ENCODE data around the gene SCCPDH. TPM values are rescaled to one million over a fixed set of nuclear protein-coding genes. Genes with fewer than 3 reads are reported as not detected.

SCCPDH gene
- total and polyA plus RNA-seq, 9 of the 15 experiments (the other 6 are each of a cell fraction or from before 2014, with no cell fraction given): 7.0 to 61.9 (median 38.3) TPM

- TF ChIP-seq, protein P1, sequence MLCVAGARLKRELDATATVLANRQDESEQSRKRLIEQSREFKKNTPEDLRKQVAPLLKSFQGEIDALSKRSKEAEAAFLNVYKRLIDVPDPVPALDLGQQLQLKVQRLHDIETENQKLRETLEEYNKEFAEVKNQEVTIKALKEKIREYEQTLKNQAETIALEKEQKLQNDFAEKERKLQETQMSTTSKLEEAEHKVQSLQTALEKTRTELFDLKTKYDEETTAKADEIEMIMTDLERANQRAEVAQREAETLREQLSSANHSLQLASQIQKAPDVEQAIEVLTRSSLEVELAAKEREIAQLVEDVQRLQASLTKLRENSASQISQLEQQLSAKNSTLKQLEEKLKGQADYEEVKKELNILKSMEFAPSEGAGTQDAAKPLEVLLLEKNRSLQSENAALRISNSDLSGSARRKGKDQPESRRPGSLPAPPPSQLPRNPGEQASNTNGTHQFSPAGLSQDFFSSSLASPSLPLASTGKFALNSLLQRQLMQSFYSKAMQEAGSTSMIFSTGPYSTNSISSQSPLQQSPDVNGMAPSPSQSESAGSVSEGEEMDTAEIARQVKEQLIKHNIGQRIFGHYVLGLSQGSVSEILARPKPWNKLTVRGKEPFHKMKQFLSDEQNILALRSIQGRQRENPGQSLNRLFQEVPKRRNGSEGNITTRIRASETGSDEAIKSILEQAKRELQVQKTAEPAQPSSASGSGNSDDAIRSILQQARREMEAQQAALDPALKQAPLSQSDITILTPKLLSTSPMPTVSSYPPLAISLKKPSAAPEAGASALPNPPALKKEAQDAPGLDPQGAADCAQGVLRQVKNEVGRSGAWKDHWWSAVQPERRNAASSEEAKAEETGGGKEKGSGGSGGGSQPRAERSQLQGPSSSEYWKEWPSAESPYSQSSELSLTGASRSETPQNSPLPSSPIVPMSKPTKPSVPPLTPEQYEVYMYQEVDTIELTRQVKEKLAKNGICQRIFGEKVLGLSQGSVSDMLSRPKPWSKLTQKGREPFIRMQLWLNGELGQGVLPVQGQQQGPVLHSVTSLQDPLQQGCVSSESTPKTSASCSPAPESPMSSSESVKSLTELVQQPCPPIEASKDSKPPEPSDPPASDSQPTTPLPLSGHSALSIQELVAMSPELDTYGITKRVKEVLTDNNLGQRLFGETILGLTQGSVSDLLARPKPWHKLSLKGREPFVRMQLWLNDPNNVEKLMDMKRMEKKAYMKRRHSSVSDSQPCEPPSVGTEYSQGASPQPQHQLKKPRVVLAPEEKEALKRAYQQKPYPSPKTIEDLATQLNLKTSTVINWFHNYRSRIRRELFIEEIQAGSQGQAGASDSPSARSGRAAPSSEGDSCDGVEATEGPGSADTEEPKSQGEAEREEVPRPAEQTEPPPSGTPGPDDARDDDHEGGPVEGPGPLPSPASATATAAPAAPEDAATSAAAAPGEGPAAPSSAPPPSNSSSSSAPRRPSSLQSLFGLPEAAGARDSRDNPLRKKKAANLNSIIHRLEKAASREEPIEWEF (CRISPR knock-in tag; IDR thresholded peaks at IDR 0.05): peak; percentile 50; the same call in 1 of the 2 replicates
- TF ChIP-seq, protein P2, sequence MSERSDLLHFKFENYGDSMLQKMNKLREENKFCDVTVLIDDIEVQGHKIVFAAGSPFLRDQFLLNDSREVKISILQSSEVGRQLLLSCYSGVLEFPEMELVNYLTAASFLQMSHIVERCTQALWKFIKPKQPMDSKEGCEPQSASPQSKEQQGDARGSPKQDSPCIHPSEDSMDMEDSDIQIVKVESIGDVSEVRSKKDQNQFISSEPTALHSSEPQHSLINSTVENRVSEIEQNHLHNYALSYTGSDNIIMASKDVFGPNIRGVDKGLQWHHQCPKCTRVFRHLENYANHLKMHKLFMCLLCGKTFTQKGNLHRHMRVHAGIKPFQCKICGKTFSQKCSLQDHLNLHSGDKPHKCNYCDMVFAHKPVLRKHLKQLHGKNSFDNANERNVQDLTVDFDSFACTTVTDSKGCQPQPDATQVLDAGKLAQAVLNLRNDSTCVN (CRISPR knock-in tag; IDR thresholded peaks at IDR 0.05): no peak
- TF ChIP-seq, protein P3, sequence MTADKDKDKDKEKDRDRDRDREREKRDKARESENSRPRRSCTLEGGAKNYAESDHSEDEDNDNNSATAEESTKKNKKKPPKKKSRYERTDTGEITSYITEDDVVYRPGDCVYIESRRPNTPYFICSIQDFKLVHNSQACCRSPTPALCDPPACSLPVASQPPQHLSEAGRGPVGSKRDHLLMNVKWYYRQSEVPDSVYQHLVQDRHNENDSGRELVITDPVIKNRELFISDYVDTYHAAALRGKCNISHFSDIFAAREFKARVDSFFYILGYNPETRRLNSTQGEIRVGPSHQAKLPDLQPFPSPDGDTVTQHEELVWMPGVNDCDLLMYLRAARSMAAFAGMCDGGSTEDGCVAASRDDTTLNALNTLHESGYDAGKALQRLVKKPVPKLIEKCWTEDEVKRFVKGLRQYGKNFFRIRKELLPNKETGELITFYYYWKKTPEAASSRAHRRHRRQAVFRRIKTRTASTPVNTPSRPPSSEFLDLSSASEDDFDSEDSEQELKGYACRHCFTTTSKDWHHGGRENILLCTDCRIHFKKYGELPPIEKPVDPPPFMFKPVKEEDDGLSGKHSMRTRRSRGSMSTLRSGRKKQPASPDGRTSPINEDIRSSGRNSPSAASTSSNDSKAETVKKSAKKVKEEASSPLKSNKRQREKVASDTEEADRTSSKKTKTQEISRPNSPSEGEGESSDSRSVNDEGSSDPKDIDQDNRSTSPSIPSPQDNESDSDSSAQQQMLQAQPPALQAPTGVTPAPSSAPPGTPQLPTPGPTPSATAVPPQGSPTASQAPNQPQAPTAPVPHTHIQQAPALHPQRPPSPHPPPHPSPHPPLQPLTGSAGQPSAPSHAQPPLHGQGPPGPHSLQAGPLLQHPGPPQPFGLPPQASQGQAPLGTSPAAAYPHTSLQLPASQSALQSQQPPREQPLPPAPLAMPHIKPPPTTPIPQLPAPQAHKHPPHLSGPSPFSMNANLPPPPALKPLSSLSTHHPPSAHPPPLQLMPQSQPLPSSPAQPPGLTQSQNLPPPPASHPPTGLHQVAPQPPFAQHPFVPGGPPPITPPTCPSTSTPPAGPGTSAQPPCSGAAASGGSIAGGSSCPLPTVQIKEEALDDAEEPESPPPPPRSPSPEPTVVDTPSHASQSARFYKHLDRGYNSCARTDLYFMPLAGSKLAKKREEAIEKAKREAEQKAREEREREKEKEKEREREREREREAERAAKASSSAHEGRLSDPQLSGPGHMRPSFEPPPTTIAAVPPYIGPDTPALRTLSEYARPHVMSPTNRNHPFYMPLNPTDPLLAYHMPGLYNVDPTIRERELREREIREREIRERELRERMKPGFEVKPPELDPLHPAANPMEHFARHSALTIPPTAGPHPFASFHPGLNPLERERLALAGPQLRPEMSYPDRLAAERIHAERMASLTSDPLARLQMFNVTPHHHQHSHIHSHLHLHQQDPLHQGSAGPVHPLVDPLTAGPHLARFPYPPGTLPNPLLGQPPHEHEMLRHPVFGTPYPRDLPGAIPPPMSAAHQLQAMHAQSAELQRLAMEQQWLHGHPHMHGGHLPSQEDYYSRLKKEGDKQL (CRISPR knock-in tag; IDR thresholded peaks at IDR 0.05; ENCODE audit: borderline replicate concordance): no peak
- no peak for TF ChIP-seq MTA1 (IDR thresholded peaks at IDR 0.05; ENCODE audit: borderline replicate concordance)
- TF ChIP-seq POLR2A (conservative IDR thresholded peaks at IDR 0.05): peak; percentile 78
- TF ChIP-seq MIER1 (IDR thresholded peaks at IDR 0.05; ENCODE audit: low read depth): no peak
- no peak for TF ChIP-seq CREBBP (IDR thresholded peaks at IDR 0.05; ENCODE audit: low read depth, low read length)
- no peak for TF ChIP-seq NKRF (IDR thresholded peaks at IDR 0.05; ENCODE audit: borderline replicate concordance)
- TF ChIP-seq SMAD3 (CRISPR knock-in tag; conservative IDR thresholded peaks at IDR 0.05): no peak
- no peak; the same call in 1 of the 2 replicates for TF ChIP-seq BCOR (IDR thresholded peaks at IDR 0.05)
- TF ChIP-seq ZKSCAN3 (CRISPR knock-in tag; IDR thresholded peaks at IDR 0.05): no peak
- TF ChIP-seq TCF3 (CRISPR knock-in tag; IDR thresholded peaks at IDR 0.05): no peak
- no peak for TF ChIP-seq ZNF79 (CRISPR knock-in tag; IDR thresholded peaks at IDR 0.05; ENCODE audit: low read depth)
- no peak for TF ChIP-seq TRIM28 (IDR thresholded peaks at IDR 0.05)
- no peak for TF ChIP-seq ZNF146 (CRISPR knock-in tag; IDR thresholded peaks at IDR 0.05; ENCODE audit: unreplicated experiment)
These were observed at the start of gene SCCPDH (continued) for GRCh38 chr1:246724016-246724730.
